Neural progenitor cell (in vitro differentiated cells): Measurements from ENCODE around the gene TPBGL. TPM values are rescaled to one million over a fixed set of nuclear protein-coding genes. Genes with fewer than 3 reads are reported as not detected.

ENCODE experiments used
- DNase-seq: peaks from one replicate; pipeline ENCODE4 v3.0.0-alpha.2; 2016; ENCODE audit warnings: low spot score
- H2AFZ ChIP-seq: fragments of 200-600 bp; sonication (generic); replicated peaks from 2 replicates; pipeline ENCODE4 v1.6.1; 2016; ENCODE audit warnings: antibody characterized with exemption
- H3F3A ChIP-seq: fragments of 200-600 bp; sonication (generic); 2 replicates; pipeline ENCODE4 v1.6.1; 2016; ENCODE audit warnings: antibody characterized with exemption, low read depth
- H3K27ac ChIP-seq: fragments of 200-600 bp; sonication (generic); 2 replicates; pipeline ENCODE4 v1.5.1; 2016; ENCODE audit warnings: mild to moderate bottlenecking
- H3K27me3 ChIP-seq: fragments of 200-600 bp; sonication (generic); 2 replicates; pipeline ENCODE4 v1.6.1; 2016; ENCODE audit warnings: mild to moderate bottlenecking, moderate library complexity
- H3K36me3 ChIP-seq: fragments of 200-600 bp; sonication (generic); 2 replicates; pipeline ENCODE4 v1.5.1; 2016
- H3K4me1 ChIP-seq: fragments of 200-600 bp; sonication (generic); 2 replicates; pipeline ENCODE4 v1.6.1; 2016; ENCODE audit warnings: mixed run types
- H3K4me2 ChIP-seq: fragments of 200-600 bp; sonication (generic); 2 replicates; pipeline ENCODE4 v1.6.1; 2016
- H3K4me3 ChIP-seq: fragments of 200-600 bp; sonication (generic); 2 replicates; pipeline ENCODE4 v1.5.1; 2016
- H3K79me2 ChIP-seq: fragments of 200-600 bp; sonication (generic); 2 replicates; pipeline ENCODE4 v1.6.1; 2016; ENCODE audit warnings: low read depth
- H3K9ac ChIP-seq: fragments of 200-600 bp; sonication (generic); 2 replicates; pipeline ENCODE4 v1.6.1; 2016
- H3K9me3 ChIP-seq: fragments of 200-600 bp; sonication (generic); 2 replicates; pipeline ENCODE4 v1.5.1; 2016; ENCODE audit warnings: low read depth
- H4K20me1 ChIP-seq: fragments of 200-600 bp; sonication (generic); 2 replicates; pipeline ENCODE4 v1.6.1; 2016; ENCODE audit warnings: low read depth
- H3K27ac Mint-ChIP-seq: 3 replicates; pipeline ENCODE4 v1.8.0; 2021; ENCODE audit warnings: mixed read lengths
- H3K27me3 Mint-ChIP-seq: 2 replicates; pipeline ENCODE4 v1.8.0; 2022; ENCODE audit warnings: low read depth, mild to moderate bottlenecking, inconsistent platforms, moderate library complexity, mixed read lengths; ENCODE audit not compliant: insufficient read depth
- H3K36me3 Mint-ChIP-seq: 3 replicates; pipeline ENCODE4 v1.8.0; 2021; ENCODE audit warnings: mixed read lengths
- H3K4me1 Mint-ChIP-seq: 3 replicates; pipeline ENCODE4 v1.8.0; 2021; ENCODE audit warnings: mixed read lengths
- H3K4me3 Mint-ChIP-seq: 3 replicates; pipeline ENCODE4 v1.8.0; 2021; ENCODE audit warnings: mild to moderate bottlenecking, moderate library complexity, mixed read lengths
- H3K9me3 Mint-ChIP-seq: 3 replicates; pipeline ENCODE4 v1.8.0; 2020; ENCODE audit warnings: mixed read lengths
- CTCF ChIP-seq: fragments of 200-600 bp; sonication (generic); IDR thresholded peaks from 2 replicates; pipeline ENCODE4 v1.5.1; 2017; ENCODE audit warnings: antibody characterized with exemption, mild to moderate bottlenecking
- EZH2 ChIP-seq: fragments of 200-600 bp; sonication (generic); IDR thresholded peaks from 2 replicates; pipeline ENCODE4 v1.6.1; 2017; ENCODE audit warnings: antibody characterized with exemption, mild to moderate bottlenecking, moderate library complexity
- EZH2phosphoT487 ChIP-seq: fragments of 200-600 bp; sonication (generic); IDR thresholded peaks from 2 replicates; pipeline ENCODE4 v1.6.1; 2017; ENCODE audit warnings: antibody characterized with exemption
- total RNA-seq: library from RNA; depleted of rRNA; stranded (reverse); fragments of >200 nt; gene quantifications from 2 replicates; pipeline ENCODE4 v1.2.3, GENCODE V29; 2015; ENCODE audit warnings: low replicate concordance

TPBGL gene
- total RNA-seq, 1 donor from 2014 or later = not detected

DNA sequence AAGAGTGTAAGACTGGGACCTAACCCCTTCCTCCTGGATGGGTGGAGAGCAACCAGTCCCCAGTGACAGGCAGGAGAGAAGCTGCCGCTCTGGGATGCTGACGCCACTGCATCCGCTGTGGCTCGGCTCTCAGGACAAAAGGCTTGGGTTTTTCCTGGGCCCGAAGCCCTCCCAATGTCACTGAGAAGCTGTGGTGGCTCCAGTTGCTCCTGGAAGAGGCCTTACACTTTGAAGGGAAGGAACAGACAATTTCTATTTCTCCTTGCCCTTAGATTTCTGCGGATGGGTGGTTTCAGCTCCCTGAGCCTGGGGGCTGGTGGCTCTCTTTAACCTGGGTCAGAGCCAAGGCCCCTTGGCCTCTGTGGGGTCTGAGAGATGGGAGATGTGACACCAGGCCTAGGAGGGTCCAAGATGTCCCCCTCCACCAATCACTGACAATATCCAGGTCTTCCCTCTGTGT, 21.4 kb downstream of the TPBGL start:
- peak; percentile 1 for DNase-seq

DNA sequence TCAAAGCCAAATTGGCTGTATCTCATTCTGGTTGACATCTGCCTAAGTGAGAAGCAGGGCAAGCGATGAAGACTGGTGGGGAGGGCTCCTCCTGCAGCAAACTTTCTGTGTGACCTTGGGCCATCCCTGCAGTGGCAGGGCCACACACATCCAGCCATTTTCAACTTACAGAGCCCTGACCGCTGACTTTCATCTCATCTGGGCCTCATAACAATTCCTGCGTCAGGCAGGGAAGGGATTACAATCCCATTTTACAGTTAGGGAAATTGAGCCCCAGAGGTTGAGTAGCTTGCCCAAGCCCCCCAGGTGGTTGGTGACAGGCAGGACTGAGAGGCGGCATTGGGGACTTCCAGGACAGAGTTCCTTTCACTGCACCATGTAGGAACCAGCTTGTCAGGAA, 21.9 kb downstream of the TPBGL start:
- H3K4me3 Mint-ChIP-seq = no peak overlapping the region
- Histone ChIP-seq H3K27me3 (no peaks in the 10 kb centered on the region), H3F3A (no peaks in the 10 kb centered on the region), H3K4me1 (no peaks in the 10 kb centered on the region), H3K4me3 (no peak overlapping the region), H2AFZ (no peak overlapping the region), H3K27ac (no peak overlapping the region), H4K20me1 (no peaks in the 10 kb centered on the region), H3K9me3 (no peaks in the 10 kb centered on the region), H3K9ac (no peak overlapping the region), H3K79me2 (no peaks in the 10 kb centered on the region), H3K36me3 (no peaks in the 10 kb centered on the region), H3K4me2 (no peak overlapping the region)
- no peak overlapping the region for H3K27ac Mint-ChIP-seq
- peaks cover 4% of the 10 kb centered on the region for H3K27me3 Mint-ChIP-seq
- H3K4me1 Mint-ChIP-seq = no peaks in the 10 kb centered on the region
- no peak for TF ChIP-seq EZH2
- no peak for TF ChIP-seq CTCF
- no peak for TF ChIP-seq EZH2phosphoT487
- H3K9me3 Mint-ChIP-seq = no peaks in the 10 kb centered on the region
- no peak for DNase-seq
- no peaks in the 10 kb centered on the region for H3K36me3 Mint-ChIP-seq

More for the DNA sequence above, 21.4 kb downstream of the TPBGL start:
- TF ChIP-seq EZH2 (no peak), EZH2phosphoT487 (no peak), CTCF (no peak)
- Histone ChIP-seq H3K4me2 (no peak overlapping the region), H4K20me1 (no peaks in the 10 kb centered on the region), H2AFZ (no peak overlapping the region), H3K4me1 (no peaks in the 10 kb centered on the region), H3F3A (no peaks in the 10 kb centered on the region), H3K27ac (no peak overlapping the region), H3K9ac (no peak overlapping the region), H3K27me3 (no peaks in the 10 kb centered on the region), H3K4me3 (no peak overlapping the region), H3K36me3 (no peaks in the 10 kb centered on the region), H3K9me3 (no peaks in the 10 kb centered on the region), H3K79me2 (no peaks in the 10 kb centered on the region)
- no peak overlapping the region for H3K27ac Mint-ChIP-seq
- H3K4me1 Mint-ChIP-seq = no peaks in the 10 kb centered on the region
- no peaks in the 10 kb centered on the region for H3K36me3 Mint-ChIP-seq
- H3K9me3 Mint-ChIP-seq = no peaks in the 10 kb centered on the region
- no peak overlapping the region for H3K4me3 Mint-ChIP-seq
- H3K27me3 Mint-ChIP-seq = peaks cover 4% of the 10 kb centered on the region

DNA sequence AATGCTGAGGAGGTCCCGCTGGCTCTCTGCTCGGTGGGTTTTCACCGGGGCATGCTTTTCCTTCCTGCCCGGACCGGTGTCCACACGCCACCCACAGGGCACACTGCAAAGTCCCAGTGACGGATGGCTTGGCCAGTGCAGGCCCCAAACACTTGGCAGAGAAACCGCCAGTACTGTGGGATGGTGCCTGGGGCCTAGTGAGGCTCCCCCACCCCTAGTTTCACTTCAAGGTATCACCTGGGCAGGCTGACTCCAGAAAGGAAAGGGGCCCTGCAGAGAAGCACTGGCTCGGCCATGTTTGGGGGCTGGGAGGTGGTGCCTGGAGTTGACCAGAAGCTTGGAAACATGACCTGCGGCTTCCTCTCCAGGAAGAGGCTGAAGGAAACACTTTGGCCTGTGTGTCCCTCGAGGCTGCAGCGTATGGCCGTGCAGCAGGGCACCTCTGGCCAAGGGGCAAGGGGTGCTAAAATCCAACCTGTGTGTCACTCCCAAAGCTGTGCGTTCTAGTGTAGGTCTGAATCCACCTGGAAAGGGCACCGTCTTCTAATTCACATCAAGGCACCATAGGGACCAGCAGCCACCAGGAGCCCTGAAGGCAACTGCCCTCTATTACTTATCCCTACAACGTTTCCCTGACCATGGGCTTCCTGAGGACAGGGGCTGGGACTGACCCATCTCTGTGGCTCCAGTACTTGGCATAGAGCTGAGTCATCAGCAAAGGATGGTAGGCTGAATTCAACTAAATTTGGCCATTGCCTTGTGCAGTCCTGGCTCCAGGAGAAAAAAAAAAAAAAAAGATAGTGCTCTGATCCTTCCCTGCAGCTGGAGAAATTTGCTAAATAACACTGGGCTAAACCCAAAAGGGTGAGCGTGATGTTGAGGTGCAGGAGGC, 22.6 kb downstream of the TPBGL start:
- no peak for TF ChIP-seq CTCF
- no peak for TF ChIP-seq EZH2phosphoT487
- TF ChIP-seq EZH2 = no peak
- Histone ChIP-seq H3K9ac (no peak overlapping the region), H3K27me3 (no peaks in the 10 kb centered on the region), H3K4me1 (no peaks in the 10 kb centered on the region), H3K27ac (no peak overlapping the region), H3F3A (no peaks in the 10 kb centered on the region), H2AFZ (no peak overlapping the region), H3K9me3 (no peaks in the 10 kb centered on the region), H3K36me3 (no peaks in the 10 kb centered on the region), H3K4me3 (no peak overlapping the region), H3K79me2 (no peaks in the 10 kb centered on the region), H3K4me2 (no peak overlapping the region), H4K20me1 (no peaks in the 10 kb centered on the region)
- H3K27ac Mint-ChIP-seq = no peak overlapping the region
- no peaks in the 10 kb centered on the region for H3K36me3 Mint-ChIP-seq
- no peak overlapping the region for H3K4me3 Mint-ChIP-seq
- no peaks in the 10 kb centered on the region for H3K9me3 Mint-ChIP-seq
- no peaks in the 10 kb centered on the region for H3K4me1 Mint-ChIP-seq
- H3K27me3 Mint-ChIP-seq = peaks cover 4% of the 10 kb centered on the region
- DNase-seq = peak; percentile 1
